Measurements from ENCODE around the gene CRYBA2.

Gene CRYBA2

GRCh38 chr2:218953366-218953954, 39.8 kb downstream of the CRYBA2 start:
- 66% methylated on average over 18 of the region's 18 CpGs for WGBS
- no peak overlapping the region for H3K4me2 ChIP-seq (ENCODE audit: low read length, poor library complexity, severe bottlenecking)

GRCh38 chr2:218952160-218952559, 41.1 kb downstream of the CRYBA2 start:
- H3K18ac ChIP-seq (ENCODE audit: low read depth in 1 of 2, low read length in 2 of 2): no peak overlapping the region
- no peak overlapping the region for H3K27ac ChIP-seq (ENCODE audit: low read length, poor library complexity, severe bottlenecking)
- no peak overlapping the region for H3K9ac ChIP-seq (ENCODE audit: low read length)
- DNase-seq: no peak
- no peak overlapping the region for H2AFZ ChIP-seq (ENCODE audit: low read depth, low read length)
- H3K4me2 ChIP-seq (ENCODE audit: low read length, poor library complexity, severe bottlenecking): no peak overlapping the region
- no peak overlapping the region for H3K23ac ChIP-seq (ENCODE audit: low read length in 2 of 2)
- no peak overlapping the region for H4K91ac ChIP-seq (ENCODE audit: low read length)
- no peaks in the 10 kb centered on the region for H3K36me3 ChIP-seq (ENCODE audit: control insufficient read depth in 1 of 2, insufficient read depth in 2 of 2, low read depth in 1 of 2, low read length in 2 of 2)
- peaks cover 73 to 82% of the 10 kb centered on the region in 2 experiments for H3K27me3 ChIP-seq (ENCODE audit: control insufficient read depth in 1 of 2, insufficient read depth in 1 of 2, low read length in 2 of 2)
- H4K8ac ChIP-seq (ENCODE audit: low read length): no peak overlapping the region
- H2BK120ac ChIP-seq (ENCODE audit: low read depth, low read length): no peak overlapping the region
- no peak overlapping the region for H2AK5ac ChIP-seq (ENCODE audit: low read length, severe bottlenecking)
- H2BK15ac ChIP-seq (ENCODE audit: low read depth, poor library complexity, severe bottlenecking): no peak overlapping the region
- H3K14ac ChIP-seq (ENCODE audit: low read length in 2 of 2): no peak overlapping the region
- H3K4ac ChIP-seq (ENCODE audit: low read depth in 1 of 2, low read length in 2 of 2): no peak overlapping the region
- H3K4me1 ChIP-seq (ENCODE audit: control insufficient read depth, insufficient read depth, low read depth, low read length): no peaks in the 10 kb centered on the region
- no peaks in the 10 kb centered on the region for H3K79me1 ChIP-seq (replicated peaks; ENCODE audit: low read length, poor library complexity, severe bottlenecking)
- H3K9me3 ChIP-seq (ENCODE audit: control insufficient read depth, low read length): no peaks in the 10 kb centered on the region
- no peak overlapping the region for H2BK5ac ChIP-seq (ENCODE audit: low read depth, low read length, poor library complexity, severe bottlenecking)
- no peak overlapping the region for H2BK12ac ChIP-seq (ENCODE audit: low read length in 2 of 2)
- H3K4me3 ChIP-seq (ENCODE audit: insufficient read depth in 1 of 2, low read depth in 1 of 2, low read length in 2 of 2): no peak overlapping the region
- 85% methylated on average over 5 of the region's 7 CpGs for WGBS

More at GRCh38 chr2:218953366-218953954, 39.8 kb downstream of the CRYBA2 start:
- DNase-seq: no peak
- Histone ChIP-seq H2BK120ac (ENCODE audit: low read depth, low read length) (no peak overlapping the region), H3K23ac (ENCODE audit: low read length in 2 of 2) (no peak overlapping the region), H3K4me3 (ENCODE audit: insufficient read depth in 1 of 2, low read depth in 1 of 2, low read length in 2 of 2) (no peak overlapping the region), H3K4ac (ENCODE audit: low read depth in 1 of 2, low read length in 2 of 2) (no peak overlapping the region), H3K14ac (ENCODE audit: low read length in 2 of 2) (no peak overlapping the region), H2AFZ (ENCODE audit: low read depth, low read length) (no peak overlapping the region), H4K91ac (ENCODE audit: low read length) (no peak overlapping the region), H2BK15ac (ENCODE audit: low read depth, poor library complexity, severe bottlenecking) (no peak overlapping the region), H4K8ac (ENCODE audit: low read length) (no peak overlapping the region), H3K18ac (ENCODE audit: low read depth in 1 of 2, low read length in 2 of 2) (no peak overlapping the region), H3K27me3 (ENCODE audit: control insufficient read depth in 1 of 2, insufficient read depth in 1 of 2, low read length in 2 of 2) (peaks cover 83 to 90% of the 10 kb centered on the region in 2 experiments), H2BK5ac (ENCODE audit: low read depth, low read length, poor library complexity, severe bottlenecking) (no peak overlapping the region), H3K27ac (ENCODE audit: low read length, poor library complexity, severe bottlenecking) (no peak overlapping the region), H3K4me1 (ENCODE audit: control insufficient read depth, insufficient read depth, low read depth, low read length) (no peaks in the 10 kb centered on the region), H3K9me3 (ENCODE audit: control insufficient read depth, low read length) (no peaks in the 10 kb centered on the region), H2AK5ac (ENCODE audit: low read length, severe bottlenecking) (no peak overlapping the region), H3K79me1 (replicated peaks; ENCODE audit: low read length, poor library complexity, severe bottlenecking) (no peaks in the 10 kb centered on the region), H3K36me3 (ENCODE audit: control insufficient read depth in 1 of 2, insufficient read depth in 2 of 2, low read depth in 1 of 2, low read length in 2 of 2) (no peaks in the 10 kb centered on the region), H3K9ac (ENCODE audit: low read length) (no peak overlapping the region), H2BK12ac (ENCODE audit: low read length in 2 of 2) (no peak overlapping the region)

- H3K9ac ChIP-seq (ENCODE audit: low read length): no peak overlapping the region
- DNase-seq: no peak
- no peak overlapping the region for H2BK15ac ChIP-seq (ENCODE audit: low read depth, poor library complexity, severe bottlenecking)
- H3K18ac ChIP-seq (ENCODE audit: low read depth in 1 of 2, low read length in 2 of 2): no peak overlapping the region
- no peak overlapping the region for H4K8ac ChIP-seq (ENCODE audit: low read length)
- H3K4me3 ChIP-seq (ENCODE audit: insufficient read depth in 1 of 2, low read depth in 1 of 2, low read length in 2 of 2): no peak overlapping the region
- no peak overlapping the region for H3K4me2 ChIP-seq (ENCODE audit: low read length, poor library complexity, severe bottlenecking)
- no peaks in the 10 kb centered on the region for H3K79me1 ChIP-seq (replicated peaks; ENCODE audit: low read length, poor library complexity, severe bottlenecking)
- no peaks in the 10 kb centered on the region for H3K9me3 ChIP-seq (ENCODE audit: control insufficient read depth, low read length)
- no peak overlapping the region for H2BK12ac ChIP-seq (ENCODE audit: low read length in 2 of 2)
- H3K4me1 ChIP-seq (ENCODE audit: control insufficient read depth, insufficient read depth, low read depth, low read length): no peaks in the 10 kb centered on the region
- no peak overlapping the region for H3K4ac ChIP-seq (ENCODE audit: low read depth in 1 of 2, low read length in 2 of 2)
- H3K27me3 ChIP-seq (ENCODE audit: control insufficient read depth in 1 of 2, insufficient read depth in 1 of 2, low read length in 2 of 2): peaks cover 48 to 69% of the 10 kb centered on the region in 2 experiments
- H2BK120ac ChIP-seq (ENCODE audit: low read depth, low read length): no peak overlapping the region
- H2AFZ ChIP-seq (ENCODE audit: low read depth, low read length): no peak overlapping the region
- H3K14ac ChIP-seq (ENCODE audit: low read length in 2 of 2): no peak overlapping the region
- H3K36me3 ChIP-seq (ENCODE audit: control insufficient read depth in 1 of 2, insufficient read depth in 2 of 2, low read depth in 1 of 2, low read length in 2 of 2): no peaks in the 10 kb centered on the region
- H2BK5ac ChIP-seq (ENCODE audit: low read depth, low read length, poor library complexity, severe bottlenecking): no peak overlapping the region
- WGBS: 80% methylated on average over 1 of the region's 1 CpG
- H3K27ac ChIP-seq (ENCODE audit: low read length, poor library complexity, severe bottlenecking): no peak overlapping the region
- no peak overlapping the region for H2AK5ac ChIP-seq (ENCODE audit: low read length, severe bottlenecking)
- H4K91ac ChIP-seq (ENCODE audit: low read length): no peak overlapping the region
- no peak overlapping the region for H3K23ac ChIP-seq (ENCODE audit: low read length in 2 of 2)
Observed at GRCh38 chr2:218946621-218947020, 46.6 kb downstream of the CRYBA2 start.

GRCh38 chr2:218944759-218945404, 48.3 kb downstream of the CRYBA2 start:
- Histone ChIP-seq H2BK15ac (ENCODE audit: low read depth, poor library complexity, severe bottlenecking) (no peak overlapping the region), H3K36me3 (ENCODE audit: control insufficient read depth in 1 of 2, insufficient read depth in 2 of 2, low read depth in 1 of 2, low read length in 2 of 2) (no peaks in the 10 kb centered on the region), H3K4me2 (ENCODE audit: low read length, poor library complexity, severe bottlenecking) (no peak overlapping the region), H3K27ac (ENCODE audit: low read length, poor library complexity, severe bottlenecking) (no peak overlapping the region), H3K23ac (ENCODE audit: low read length in 2 of 2) (no peak overlapping the region), H2BK120ac (ENCODE audit: low read depth, low read length) (no peak overlapping the region), H3K27me3 (ENCODE audit: control insufficient read depth in 1 of 2, insufficient read depth in 1 of 2, low read length in 2 of 2) (peaks cover 39 to 66% of the 10 kb centered on the region in 2 experiments), H3K4me3 (ENCODE audit: insufficient read depth in 1 of 2, low read depth in 1 of 2, low read length in 2 of 2) (no peak overlapping the region), H2AFZ (ENCODE audit: low read depth, low read length) (no peak overlapping the region), H2BK12ac (ENCODE audit: low read length in 2 of 2) (no peak overlapping the region), H2AK5ac (ENCODE audit: low read length, severe bottlenecking) (no peak overlapping the region), H3K4ac (ENCODE audit: low read depth in 1 of 2, low read length in 2 of 2) (no peak overlapping the region), H2BK5ac (ENCODE audit: low read depth, low read length, poor library complexity, severe bottlenecking) (no peak overlapping the region), H4K91ac (ENCODE audit: low read length) (no peak overlapping the region), H3K9me3 (ENCODE audit: control insufficient read depth, low read length) (no peaks in the 10 kb centered on the region), H3K79me1 (replicated peaks; ENCODE audit: low read length, poor library complexity, severe bottlenecking) (no peaks in the 10 kb centered on the region), H3K9ac (ENCODE audit: low read length) (no peak overlapping the region), H3K4me1 (ENCODE audit: control insufficient read depth, insufficient read depth, low read depth, low read length) (no peaks in the 10 kb centered on the region), H3K14ac (ENCODE audit: low read length in 2 of 2) (no peak overlapping the region), H4K8ac (ENCODE audit: low read length) (no peak overlapping the region), H3K18ac (ENCODE audit: low read depth in 1 of 2, low read length in 2 of 2) (no peak overlapping the region)
- WGBS: 70% methylated on average over 1 of the region's 1 CpG
- DNase-seq: no peak

Data from mesenchymal stem cell (in vitro differentiated cells and primary cell).